ENCODE data around the gene ZNF141.

DNA sequence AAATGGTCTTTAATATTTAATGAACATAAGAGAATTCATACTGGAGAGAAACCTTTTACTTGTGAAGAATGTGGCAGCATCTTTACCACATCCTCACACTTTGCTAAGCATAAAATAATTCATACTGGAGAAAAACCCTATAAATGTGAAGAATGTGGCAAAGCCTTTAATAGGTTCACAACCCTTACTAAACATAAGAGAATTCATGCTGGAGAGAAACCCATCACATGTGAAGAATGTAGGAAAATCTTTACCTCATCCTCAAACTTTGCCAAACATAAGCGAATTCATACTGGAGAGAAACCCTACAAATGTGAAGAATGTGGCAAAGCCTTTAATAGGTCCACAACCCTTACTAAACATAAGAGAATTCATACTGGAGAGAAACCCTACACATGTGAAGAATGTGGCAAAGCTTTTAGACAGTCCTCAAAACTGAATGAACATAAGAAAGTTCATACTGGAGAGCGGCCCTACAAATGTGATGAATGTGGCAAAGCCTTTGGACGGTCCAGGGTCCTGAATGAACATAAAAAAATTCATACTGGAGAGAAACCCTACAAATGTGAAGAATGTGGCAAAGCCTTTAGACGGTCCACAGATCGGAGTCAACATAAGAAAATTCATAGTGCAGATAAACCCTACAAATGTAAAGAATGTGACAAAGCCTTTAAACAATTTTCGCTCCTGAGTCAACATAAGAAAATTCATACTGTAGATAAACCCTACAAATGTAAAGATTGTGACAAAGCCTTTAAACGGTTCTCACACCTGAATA, 35.6 kb downstream of the ZNF141 start:
- no peak for TF ChIP-seq MXI1 (IDR thresholded peaks at IDR 0.05; ENCODE audit: borderline replicate concordance, low read depth, low read length)
- TF ChIP-seq, protein P1, sequence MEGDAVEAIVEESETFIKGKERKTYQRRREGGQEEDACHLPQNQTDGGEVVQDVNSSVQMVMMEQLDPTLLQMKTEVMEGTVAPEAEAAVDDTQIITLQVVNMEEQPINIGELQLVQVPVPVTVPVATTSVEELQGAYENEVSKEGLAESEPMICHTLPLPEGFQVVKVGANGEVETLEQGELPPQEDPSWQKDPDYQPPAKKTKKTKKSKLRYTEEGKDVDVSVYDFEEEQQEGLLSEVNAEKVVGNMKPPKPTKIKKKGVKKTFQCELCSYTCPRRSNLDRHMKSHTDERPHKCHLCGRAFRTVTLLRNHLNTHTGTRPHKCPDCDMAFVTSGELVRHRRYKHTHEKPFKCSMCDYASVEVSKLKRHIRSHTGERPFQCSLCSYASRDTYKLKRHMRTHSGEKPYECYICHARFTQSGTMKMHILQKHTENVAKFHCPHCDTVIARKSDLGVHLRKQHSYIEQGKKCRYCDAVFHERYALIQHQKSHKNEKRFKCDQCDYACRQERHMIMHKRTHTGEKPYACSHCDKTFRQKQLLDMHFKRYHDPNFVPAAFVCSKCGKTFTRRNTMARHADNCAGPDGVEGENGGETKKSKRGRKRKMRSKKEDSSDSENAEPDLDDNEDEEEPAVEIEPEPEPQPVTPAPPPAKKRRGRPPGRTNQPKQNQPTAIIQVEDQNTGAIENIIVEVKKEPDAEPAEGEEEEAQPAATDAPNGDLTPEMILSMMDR (conservative IDR thresholded peaks at IDR 0.05; ENCODE audit: low read depth, low read length): no peak
- TF ChIP-seq RCOR1 (IDR thresholded peaks at IDR 0.05; ENCODE audit: insufficient replicate concordance, low read length): no peak
- no peak for TF ChIP-seq RFX5 (IDR thresholded peaks at IDR 0.05; ENCODE audit: low read depth, low read length)
- no peak for TF ChIP-seq FOS (IDR thresholded peaks at IDR 0.05; ENCODE audit: low read depth, low read length)
- TF ChIP-seq RAD21 (IDR thresholded peaks at IDR 0.05; ENCODE audit: low read length): no peak

Measured in IMR-90 (cell line).